A204.1 (cell line): ENCODE results near the gene CDHR2.

Source experiments
- FAIRE-seq: peaks from 2 replicates; lab custom pipeline; 2012; peaks lifted over from hg19 to GRCh38; lab: Jason Lieb, UNC

CDHR2 gene

DNA sequence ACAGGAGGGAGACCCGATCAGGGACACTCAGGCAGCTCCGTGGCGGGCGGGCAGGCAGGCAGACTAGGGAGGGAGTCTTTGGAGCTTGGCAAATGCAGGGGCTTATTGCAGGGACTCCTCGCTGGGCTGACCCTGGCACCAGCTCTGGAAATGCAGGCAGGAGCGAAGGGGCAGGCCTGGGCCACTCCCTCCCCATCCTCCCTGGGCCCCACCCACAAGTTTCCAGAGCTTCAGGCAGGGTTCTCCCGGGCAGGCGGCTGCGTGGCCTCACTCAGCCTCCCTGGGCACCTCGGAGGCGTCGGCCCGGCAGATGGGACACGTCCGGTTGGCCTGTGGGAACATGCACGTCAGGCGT, 20.4 kb upstream of the CDHR2 start:
- FAIRE-seq, result no peak

DNA sequence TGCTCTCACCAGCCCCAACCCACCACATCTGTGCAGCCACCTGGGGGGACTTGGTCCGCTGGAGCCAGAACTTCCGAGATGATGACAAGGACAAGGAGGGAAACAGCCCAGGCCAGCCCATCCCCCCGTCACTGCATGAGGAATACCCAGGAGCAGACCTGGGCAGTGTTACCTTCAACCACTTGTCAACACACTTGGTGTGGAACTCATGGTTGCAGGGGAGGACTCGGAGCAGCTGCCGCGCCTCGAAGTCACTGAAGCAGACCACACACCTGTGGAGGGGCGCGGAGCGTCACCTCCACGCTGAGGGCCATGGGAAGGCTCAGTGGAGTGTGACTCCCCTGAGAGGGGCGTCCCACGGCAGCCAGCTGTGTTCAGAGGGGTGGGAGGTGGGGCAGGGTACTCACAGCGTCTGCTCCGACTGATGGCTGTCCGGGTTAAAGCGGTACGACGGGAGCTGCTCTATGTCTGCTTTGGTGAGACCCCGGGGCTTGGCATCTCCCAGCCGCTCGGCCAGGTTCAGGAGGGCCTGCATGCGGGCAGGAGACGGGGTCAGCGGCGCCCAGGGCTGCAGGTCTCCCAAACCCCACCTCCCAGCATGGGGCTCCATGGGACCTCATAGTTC, 19.9 kb upstream of the CDHR2 start:
- no peak for FAIRE-seq

DNA sequence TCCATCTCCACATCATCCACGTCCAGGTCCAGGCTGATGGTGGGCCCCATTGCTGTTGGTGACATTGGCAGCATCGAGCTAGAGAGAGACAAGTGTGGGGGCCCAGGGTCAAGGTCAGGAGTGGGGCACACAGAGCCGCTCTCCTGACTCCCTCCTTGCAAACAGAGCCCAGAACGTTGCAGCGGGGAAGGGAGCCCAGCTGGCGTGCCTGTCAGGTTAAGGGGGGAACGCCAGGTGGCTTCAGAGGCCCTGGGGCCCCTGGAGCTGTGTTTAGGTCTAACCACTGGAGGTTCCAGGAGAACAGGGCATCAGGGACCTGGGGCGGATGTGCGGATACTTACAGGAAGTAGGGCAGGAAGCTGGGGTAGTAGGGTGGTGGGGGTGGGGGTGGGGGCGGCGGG, 19.4 kb upstream of the CDHR2 start:
- FAIRE-seq, result no peak

DNA sequence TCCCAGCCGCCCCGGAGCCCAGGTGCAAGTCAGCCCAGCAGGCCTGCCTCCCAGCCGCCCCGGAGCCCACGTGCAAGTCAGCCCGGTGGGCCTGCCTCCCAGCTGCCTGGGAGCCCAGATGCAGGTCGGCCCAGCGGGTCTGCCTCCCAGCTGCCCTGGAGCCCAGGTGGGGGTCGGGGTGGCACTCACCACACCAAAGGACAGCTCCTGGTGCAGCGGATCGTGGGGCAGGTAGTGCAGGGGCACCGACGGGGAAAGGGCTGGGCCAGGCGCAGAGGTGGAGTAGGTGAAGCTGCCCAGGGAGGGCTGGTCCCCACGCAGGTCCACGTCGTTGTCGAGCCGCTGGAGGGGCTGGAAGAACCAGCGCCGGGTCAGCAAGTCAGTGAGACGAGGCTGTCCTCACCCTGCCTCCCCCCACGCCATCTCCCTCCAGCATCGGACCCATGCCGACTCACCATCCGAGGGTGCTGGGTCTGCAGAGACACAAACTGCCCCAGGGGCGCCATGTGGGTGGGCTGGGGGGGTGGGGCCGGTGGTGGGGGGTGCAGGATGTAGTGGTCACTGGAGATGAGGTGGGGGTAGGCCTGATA, 18.7 kb upstream of the CDHR2 start:
- FAIRE-seq, result no peak

DNA sequence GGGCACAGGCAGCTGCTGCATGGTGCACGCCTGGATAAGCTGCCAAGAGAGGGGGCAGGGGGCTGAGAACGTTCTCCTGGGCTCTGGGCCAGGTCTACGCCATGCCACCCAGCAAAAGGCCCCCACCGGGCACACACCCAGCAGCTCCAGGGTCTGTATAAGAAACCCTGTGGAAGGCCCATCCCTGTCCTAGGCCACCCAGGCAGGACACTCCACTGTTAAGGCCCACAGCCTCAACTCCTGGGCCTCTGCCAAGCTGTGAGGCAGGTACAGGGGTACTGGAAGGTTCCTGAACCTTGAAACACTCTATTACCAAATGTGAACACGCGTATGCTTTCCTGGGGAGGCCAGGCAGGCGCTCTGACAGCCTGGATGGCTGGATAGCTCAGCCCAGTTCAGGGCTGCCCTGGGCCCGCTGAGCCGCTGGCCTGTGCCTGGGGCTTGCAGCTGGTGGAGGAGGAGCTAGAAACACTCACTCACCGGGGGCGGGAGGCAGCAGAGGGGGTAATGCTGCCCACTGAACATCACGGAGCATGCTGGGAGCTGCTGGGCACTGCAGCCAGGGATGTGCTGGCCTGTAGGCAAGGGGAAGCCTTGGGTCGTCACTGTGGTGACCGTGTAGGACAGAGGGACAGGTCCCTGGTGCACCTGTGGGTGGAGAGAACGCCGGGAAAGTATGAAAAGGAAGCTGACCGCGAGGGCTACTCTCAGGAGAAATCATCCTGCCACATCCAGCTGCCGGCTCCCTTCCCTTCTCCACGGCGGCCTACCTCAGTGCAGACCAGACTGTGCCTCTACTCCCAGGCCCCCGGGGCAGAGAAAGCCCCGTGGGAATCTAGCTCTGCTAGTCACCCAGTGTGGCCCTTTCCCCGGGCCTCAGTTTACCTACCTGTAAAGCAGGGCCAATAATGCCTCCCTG, 17.9 kb upstream of the CDHR2 start:
- no peak for FAIRE-seq

DNA sequence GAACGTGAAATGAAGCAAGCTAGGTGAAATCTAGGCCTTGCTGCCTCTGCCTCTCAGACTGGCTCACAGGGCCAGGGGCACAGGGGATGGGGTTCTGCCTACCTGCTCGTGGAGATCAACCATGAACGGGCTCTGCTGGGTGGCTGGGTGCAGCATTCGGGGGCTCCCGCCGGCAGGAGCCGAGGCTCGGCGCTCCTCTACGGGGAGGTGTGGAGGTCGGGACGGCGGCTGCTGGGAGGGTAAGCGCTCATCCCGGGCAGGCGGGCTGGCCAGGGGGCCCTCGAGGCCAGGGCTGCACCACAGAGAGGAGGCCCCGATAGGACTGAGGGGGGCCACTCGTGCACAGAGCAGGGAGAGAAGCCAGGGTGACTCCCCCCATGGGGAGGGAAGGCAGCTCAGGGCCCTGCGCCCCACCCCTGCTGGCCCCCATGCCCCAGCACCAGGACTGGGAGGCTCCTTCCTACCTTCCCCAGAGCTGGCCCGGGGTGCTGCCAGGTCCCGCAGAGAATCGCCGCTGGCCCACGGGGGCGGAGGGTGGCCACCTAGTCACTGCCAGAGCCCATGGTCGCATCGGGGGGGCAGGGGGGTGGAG, 17.1 kb upstream of the CDHR2 start:
- FAIRE-seq, result no peak

DNA sequence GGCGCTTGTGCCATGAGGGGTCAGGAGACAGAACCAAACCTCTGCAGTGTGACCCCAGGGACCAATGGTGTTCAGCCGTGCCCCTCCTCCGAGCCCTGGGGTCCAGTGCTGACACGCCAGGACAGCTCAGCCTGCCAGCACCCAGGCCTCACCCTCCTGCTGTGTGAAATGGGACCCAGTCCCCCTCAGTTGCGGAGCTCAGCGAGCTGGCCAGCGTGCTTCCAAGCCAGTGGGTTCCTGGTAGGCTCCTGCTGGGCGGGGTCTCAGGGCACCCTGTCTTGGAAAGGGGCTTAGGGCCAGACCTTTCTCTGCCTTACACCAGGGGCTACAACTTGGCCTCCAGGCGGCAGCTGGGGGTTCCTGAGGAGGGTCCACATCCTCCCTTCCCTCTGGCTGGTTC, 16.3 kb upstream of the CDHR2 start:
- FAIRE-seq, result no peak

DNA sequence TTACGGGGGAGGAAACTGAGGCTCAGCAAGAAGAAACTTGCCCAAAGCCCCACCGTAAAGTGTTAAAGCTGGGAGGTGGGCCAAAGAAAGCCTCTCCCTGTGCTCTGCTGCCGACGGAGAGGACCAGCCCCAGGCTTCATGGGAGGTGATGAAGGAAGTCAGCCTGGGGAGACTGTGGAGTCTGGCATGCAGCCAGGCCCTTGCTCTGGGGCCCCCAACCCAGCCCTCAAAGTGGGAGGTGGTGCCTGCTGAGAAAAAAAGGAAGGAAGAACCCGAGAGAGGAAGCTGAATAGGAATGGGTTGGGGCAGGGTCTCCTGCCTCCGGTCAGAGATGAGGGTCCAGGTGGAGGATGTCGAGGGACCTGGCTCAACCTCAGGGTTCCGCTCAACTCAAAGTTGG, 15.8 kb upstream of the CDHR2 start:
- FAIRE-seq, result no peak

DNA sequence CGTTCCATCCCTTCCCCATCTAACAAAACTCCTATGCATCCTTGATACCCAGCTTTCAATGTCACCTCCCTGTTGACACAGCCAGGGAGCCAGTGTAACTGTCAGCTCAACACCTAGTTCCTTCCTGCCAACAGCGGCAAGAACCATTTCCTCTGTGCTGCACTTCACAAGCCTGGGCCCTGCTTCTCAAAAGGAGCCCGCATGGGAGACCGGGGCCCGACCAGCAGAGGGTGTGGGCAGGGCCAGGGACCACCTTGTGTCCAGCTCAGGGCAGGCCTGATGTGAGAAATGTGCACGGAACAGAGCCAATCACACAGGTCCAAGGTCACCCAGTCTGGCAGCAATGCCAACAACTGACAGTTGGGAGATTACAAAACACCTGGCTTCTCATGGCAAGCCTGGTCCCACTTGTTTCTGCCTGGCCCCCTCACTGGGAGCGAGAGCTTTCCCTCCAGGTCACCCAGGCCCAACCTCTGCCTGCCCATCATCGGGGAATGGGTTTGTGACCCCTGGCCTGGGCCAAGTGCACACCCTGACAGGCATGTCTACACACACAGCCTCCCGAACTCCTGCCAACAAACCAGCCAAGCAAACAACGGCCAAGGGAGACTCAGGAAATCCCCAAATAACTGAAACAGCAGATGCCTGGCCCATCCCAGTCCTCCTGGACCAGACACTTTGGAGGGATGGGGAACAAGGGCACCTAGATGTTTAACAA, 15.1 kb upstream of the CDHR2 start:
- no peak for FAIRE-seq

DNA sequence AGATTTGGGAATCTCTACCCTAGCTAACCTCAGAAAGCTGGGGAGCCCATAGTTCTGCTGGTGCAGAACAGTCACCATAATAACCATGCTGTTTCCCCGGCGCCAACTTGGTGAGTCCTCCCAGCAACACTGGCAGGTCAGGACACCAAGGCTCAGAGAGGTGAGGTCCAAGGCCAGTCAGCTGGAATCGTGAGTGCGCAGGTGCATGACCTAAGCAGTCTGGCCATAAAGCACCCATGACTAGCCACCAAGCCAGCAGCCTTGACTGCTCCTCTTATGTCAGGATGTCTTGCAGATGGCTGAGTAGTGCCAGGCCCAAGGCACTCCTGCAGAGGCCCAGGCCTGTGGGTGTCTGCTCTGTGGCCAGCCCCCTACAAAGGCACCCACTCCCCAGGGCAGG, 14.5 kb upstream of the CDHR2 start:
- no peak for FAIRE-seq

DNA sequence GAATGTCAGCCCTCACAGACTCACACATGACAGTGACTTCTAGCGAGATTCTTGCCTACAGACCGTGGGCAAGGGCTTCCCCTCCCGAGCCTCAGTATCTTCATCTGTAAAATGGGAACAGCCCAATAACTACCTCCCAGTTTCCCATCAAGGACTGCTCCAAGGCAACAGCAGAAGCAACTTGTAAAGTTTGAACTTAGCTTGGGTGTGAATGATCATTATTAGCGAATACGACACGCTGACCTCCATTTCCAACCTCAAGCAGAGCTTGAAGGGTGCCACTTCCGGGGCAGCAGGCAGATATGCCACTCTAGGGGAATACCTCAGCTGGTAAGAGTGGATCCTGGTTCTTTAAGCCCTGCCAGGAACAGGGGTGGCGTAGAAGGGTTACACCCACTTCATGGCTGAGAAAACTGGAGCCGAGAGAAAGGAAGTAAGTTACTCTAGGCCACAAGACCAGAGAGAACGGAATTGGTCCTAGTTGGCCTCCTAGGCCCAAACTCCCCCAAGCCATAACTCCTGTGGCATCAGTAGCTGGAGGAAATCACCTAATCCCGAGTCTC, 14.0 kb upstream of the CDHR2 start:
- FAIRE-seq, result no peak

DNA sequence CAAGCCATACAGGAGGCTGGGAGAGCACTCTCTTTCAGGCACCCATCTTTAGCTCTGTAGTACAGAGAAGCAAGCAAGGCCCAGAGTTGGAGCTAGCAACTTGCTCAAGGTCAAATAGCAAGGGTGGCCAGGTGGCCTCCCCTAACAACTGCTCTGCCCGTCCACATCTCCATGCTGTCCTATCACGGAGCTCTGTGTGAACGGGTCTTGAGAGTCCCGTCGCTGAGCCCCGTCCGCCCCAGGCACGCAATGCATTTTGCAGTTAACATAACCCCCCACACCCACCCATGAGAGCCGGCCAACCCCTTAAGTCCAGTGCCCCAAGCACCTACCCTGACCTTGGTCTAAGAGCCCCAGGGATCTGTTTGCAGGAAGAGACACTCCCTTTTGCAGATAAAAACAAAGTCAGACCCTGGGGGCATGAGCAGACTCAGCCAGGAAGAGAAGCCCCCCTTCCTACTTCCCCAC, 13.4 kb upstream of the CDHR2 start:
- FAIRE-seq, result no peak

DNA sequence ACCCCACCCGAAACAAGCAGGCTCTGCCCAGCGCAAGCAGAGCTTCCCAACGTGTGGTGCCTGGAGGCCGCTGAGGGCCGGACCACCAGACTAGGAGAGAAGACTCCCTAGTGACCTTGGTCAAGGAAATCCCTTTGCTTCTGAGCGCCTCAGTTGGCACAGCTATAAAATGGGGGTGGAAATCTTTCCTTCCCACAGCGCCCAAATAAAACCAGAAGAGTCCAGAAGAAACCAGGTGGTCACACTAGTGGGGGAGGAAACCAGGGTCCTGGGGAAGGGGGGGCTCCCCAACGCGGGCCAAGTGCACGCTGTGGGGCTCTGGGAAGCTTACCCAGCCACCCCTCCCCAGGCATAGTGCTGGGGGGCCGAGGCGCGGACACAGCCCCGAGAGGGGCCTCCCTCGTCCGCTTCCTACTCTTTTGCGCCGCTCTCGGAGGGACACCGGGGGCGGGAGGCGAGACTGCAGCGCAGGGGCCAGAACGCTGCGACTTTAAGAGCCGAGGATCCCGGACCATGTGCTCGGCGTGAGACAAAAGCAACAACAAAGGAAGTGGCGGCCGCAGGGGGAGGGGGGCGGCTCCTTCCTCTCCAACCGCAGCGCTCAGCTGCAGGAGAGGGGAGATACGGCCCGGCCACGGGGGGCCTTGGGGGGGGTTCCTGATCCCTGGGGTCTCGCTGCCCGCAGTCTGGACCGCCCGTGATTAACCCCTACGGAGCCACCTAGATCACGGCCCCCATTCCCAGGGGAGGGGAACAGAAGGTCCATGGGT, 12.8 kb upstream of the CDHR2 start:
- no peak for FAIRE-seq

DNA sequence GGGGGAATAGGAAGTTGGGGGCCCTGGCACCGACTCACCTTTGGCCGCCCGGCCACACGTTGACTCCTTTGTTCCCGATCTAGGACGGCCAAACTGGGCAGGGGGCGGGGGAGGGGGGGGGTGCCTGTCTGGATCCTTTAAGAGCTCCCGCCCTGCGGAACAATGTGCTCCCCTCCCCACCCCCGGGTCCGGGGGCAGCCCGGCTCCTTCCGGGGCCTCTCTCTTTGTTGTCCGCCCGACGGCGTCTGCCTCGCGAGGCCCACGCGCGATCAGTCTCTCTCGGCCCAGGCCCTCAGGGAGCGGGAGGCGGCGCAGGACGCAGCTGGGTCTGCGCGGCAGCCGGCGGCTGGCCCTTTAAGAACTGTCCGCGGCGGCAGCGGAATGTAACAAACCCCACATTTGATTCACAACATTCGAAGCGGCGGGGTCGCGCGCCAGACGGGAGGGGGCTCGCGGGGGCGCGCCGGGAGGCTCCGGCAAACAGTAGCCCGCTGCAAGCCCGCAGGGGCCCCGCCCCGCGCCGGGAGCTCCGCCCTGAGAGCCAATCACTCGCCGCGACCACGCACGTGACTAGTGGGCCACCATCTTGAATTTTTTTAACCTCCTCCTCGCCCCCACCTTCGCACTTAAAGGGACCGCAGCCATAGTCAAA, 12.1 kb upstream of the CDHR2 start, which contains the start of gene RNF44:
TSS of gene RNF44 (minus strand) at position 501 of the 652 bp plus-strand sequence. CDS start 4,930 bp downstream, outside the sequence.
- FAIRE-seq, result no peak

DNA sequence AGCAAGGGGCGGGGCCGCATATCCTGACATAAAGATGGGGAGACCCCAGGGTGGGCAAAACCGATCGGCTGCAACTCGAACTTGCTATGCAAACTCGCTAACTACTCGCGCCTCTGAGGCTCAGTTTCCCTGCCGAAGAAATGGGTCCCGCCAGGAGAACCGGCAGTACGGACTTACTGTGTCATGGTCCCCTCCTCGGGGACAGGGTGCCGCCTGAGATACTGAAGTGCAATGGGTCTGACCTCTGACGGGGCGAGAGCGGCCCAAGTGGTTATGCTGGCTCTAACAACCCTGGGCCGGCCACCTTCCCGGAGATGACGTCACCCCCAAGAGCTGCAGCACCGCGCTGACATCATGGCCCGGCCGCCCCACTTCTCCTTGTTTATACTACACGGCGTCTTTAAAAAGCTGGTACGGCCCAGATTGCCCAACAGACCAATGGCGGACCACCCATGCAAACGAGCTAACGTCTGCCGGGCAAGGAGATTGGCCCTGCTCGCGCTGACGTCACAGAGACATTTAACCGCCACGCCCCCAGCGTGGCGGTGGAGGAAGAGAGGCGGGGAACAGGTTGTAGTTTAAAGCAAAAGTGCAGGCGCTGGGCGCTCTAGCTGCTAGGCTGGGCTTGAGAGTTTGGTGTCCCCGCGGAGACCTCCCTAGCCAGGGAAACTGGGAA, 11.4 kb upstream of the CDHR2 start:
- peak; percentile 95 for FAIRE-seq

DNA sequence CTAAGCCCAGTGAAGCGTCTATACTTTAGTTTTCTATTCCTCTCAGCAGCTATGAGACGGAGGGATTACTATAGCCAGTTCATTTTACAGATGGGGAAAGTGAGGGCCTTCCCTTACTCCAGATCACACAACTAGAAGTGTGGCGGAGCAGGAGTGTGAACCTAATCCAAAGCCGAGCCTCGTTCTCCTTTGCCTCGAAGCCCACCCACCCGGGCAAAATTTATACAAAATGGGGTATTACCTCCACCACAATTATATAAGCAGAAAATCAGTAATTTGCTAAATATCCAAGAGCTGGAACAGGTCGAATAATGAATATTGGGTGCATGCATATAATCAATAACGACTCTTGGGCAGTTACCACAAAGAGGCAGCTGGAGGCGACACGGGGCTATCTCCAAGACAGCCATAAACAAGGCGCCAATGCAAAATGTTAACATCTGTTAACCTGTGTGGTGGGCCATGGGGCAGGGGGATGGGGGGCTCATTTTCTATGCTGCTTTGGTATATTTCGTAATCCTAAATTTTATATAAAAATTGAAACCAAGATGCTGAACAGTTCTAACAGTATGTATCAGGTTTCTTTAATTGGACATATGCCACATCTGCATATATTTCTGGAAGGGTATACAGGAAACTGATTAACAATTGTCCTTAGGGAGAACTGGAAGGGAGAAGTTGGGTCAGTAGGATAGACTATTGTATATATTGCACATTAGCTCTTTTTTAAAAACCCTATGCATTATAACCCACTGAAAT, 10.7 kb upstream of the CDHR2 start:
- FAIRE-seq, result no peak

DNA sequence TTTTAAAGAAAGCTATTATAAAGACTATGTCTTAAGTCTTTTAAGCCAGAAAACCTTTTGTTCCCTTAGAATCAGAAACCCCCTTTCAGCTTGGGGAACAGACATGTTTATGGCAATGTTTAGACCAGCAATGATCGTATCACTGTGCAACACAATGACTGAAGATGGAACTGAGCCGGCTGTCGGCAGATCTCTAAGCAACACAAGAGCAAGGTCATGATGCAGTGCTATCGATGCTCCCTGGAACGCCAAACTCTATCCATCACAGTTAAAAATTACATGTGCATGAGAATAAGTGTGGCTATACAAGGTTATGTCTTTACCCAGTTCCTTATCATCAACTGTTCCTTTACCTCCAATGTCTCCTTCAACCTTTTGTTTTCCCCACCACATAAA, 10.2 kb upstream of the CDHR2 start:
- no peak for FAIRE-seq

DNA sequence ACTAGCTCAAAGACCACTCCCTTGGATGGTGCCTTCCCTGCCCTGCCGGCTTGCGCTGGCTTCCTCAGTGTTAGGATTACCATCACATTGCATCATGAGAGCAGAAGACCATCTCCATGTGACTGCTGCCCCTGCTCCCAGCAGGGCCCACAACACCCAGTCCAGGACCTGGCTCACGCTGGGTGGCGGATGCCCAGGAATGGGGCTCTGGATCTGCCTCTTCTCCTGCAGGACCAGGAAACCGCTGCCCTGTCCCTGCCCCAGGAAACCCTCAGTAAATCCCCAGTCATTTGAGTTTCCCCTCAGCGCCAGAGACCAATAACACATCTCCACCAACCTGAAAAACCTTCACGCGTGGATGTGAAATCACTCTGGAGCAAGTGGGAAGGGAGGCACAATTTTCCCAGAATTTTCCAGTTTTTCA, 8.7 kb upstream of the CDHR2 start:
- no peak for FAIRE-seq

DNA sequence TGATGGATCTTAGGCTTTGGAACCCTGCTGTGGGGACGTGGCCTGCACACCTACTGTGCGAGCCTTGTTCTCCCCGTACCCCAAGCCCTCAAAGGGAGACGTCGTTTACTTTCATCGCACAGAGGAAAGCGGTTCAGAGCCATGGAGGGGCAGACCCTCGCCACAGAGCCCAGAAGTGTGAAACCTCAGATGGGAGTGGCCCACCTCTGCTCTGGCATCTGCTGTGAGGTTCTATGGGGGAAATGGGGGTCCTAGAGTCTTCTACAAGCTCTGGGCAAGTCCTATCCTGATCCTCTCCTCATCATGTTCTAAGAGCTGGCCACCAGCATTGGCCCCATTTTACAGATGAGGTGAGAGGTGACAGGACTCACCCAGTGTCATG, 8.2 kb upstream of the CDHR2 start:
- no peak for FAIRE-seq
